ENCODE results near the gene USH2A. TPM values are rescaled to one million over a fixed set of nuclear protein-coding genes. Genes with fewer than 3 reads are reported as not detected.

Gene USH2A
- total and polyA plus RNA-seq, 2 experiments from 2014 or later = under 0.01 to 0.01 TPM

DNA sequence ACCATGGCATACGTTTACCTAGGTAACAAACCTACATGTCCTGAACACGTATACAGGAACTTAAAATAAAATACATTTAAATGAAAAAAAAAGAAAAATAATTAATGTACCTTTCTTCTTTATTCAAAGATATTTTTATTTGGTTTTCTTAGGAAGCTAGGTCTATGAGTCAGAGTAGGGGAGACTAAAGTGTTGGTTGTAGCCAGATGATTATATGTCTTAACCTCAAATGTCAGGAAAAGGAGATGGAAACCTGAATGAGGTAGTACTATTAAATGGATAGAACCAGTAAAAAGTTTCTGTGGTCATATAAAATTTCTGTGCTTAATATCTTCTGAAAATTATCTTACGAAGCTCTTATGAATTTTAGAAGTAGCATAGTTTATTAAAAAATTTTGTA is 580.3 kb downstream of the USH2A start:
- in situ Hi-C loops (cut with MboI) = no loop called here
- Histone ChIP-seq H3K4me2 (ENCODE audit: unreplicated experiment) (no peak overlapping the region), H3F3A (ENCODE audit: insufficient read depth) (peaks cover 20% of the 10 kb centered on the region), H4K20me1 (ENCODE audit: insufficient read depth) (no peaks in the 10 kb centered on the region), H3K9me3 (ENCODE audit: low read depth) (no peaks in the 10 kb centered on the region), H3K79me2 (ENCODE audit: insufficient read depth) (no peaks in the 10 kb centered on the region), H3K4me1 (ENCODE audit: insufficient read depth) (peaks cover 25% of the 10 kb centered on the region), H3K9me2 (ENCODE audit: insufficient read depth) (no peaks in the 10 kb centered on the region), H3K27me3 (replicated peaks; ENCODE audit: insufficient read depth) (no peaks in the 10 kb centered on the region), H3K9ac (no peak overlapping the region), H3K36me3 (ENCODE audit: low read depth) (no peaks in the 10 kb centered on the region), H2AFZ (no peak overlapping the region), H3K4me3 (no peak overlapping the region), H3K27ac (no peak overlapping the region)
- TF ChIP-seq EZH2phosphoT487 (IDR thresholded peaks at IDR 0.05; ENCODE audit: insufficient read depth, low read depth) (no peak), EZH2 (IDR thresholded peaks at IDR 0.05; ENCODE audit: insufficient read depth, poor library complexity, severe bottlenecking) (no peak)
- WGBS, 2 experiments (ENCODE audit: low coverage in 1 of 2, low lambda C conversion rate in 2 of 2, missing lambda C conversion rate in 2 of 2) = 62 to 77% methylated on average over 3 of the region's 3 CpGs
- peak; percentile 11 for DNase-seq

DNA sequence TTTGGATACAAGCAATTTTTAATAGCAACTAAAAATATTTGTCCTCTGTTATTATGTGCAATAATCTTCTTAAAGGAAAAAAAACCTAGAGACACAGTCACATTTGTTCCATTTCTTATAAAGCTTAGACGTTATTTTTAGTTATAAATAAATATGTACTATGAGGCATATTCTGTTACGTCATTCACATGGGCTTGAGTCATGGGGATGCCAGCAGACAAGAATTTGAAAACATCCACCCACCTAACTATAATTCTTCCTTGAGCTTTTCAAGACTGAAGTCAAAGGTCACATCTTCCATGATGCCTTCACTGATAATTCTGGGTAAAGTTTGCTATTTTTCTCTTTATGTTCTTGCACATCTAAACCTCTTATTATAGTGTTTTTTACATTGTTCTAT is 587.3 kb downstream of the USH2A start:
- in situ Hi-C loops (cut with MboI) = no loop called here
- WGBS, 2 experiments (ENCODE audit: low coverage in 1 of 2, low lambda C conversion rate in 2 of 2, missing lambda C conversion rate in 2 of 2) = 0 to 2% methylated on average over 2 of the region's 2 CpGs

GRCh38 chr1:215833941-215834729 is 589.1 kb downstream of the USH2A start:
- Histone ChIP-seq H3F3A (ENCODE audit: insufficient read depth) (peaks cover 27% of the 10 kb centered on the region), H3K27me3 (replicated peaks; ENCODE audit: insufficient read depth) (no peaks in the 10 kb centered on the region), H3K36me3 (ENCODE audit: low read depth) (no peaks in the 10 kb centered on the region), H3K4me3 (no peak overlapping the region), H3K9ac (no peak overlapping the region), H3K9me2 (ENCODE audit: insufficient read depth) (no peaks in the 10 kb centered on the region), H3K4me1 (ENCODE audit: insufficient read depth) (peaks cover 28% of the 10 kb centered on the region), H3K79me2 (ENCODE audit: insufficient read depth) (no peaks in the 10 kb centered on the region), H3K27ac (no peak overlapping the region), H3K9me3 (ENCODE audit: low read depth) (peaks cover 10% of the 10 kb centered on the region), H2AFZ (0 out of 2 replicates have a peak overlapping the region, but pooled peaks have one; percentile 12), H3K4me2 (ENCODE audit: unreplicated experiment) (peak overlapping the region; percentile 19), H4K20me1 (ENCODE audit: insufficient read depth) (no peaks in the 10 kb centered on the region)
- peak; percentile 21 for DNase-seq
- in situ Hi-C loops (cut with MboI) = no loop called here
- TF ChIP-seq EZH2phosphoT487 (IDR thresholded peaks at IDR 0.05; ENCODE audit: insufficient read depth, low read depth) (no peak), EZH2 (IDR thresholded peaks at IDR 0.05; ENCODE audit: insufficient read depth, poor library complexity, severe bottlenecking) (no peak)
- 27 to 34% methylated on average over 3 of the region's 3 CpGs for WGBS, 2 experiments (ENCODE audit: low coverage in 1 of 2, low lambda C conversion rate in 2 of 2, missing lambda C conversion rate in 2 of 2)

More for the DNA sequence above, 587.3 kb downstream of the USH2A start:
- Histone ChIP-seq H3K4me2 (ENCODE audit: unreplicated experiment) (no peak overlapping the region), H3K9ac (no peak overlapping the region), H3K9me2 (ENCODE audit: insufficient read depth) (no peaks in the 10 kb centered on the region), H3K27me3 (replicated peaks; ENCODE audit: insufficient read depth) (no peaks in the 10 kb centered on the region), H2AFZ (no peak overlapping the region), H3F3A (ENCODE audit: insufficient read depth) (peaks cover 27% of the 10 kb centered on the region), H3K79me2 (ENCODE audit: insufficient read depth) (no peaks in the 10 kb centered on the region), H3K9me3 (ENCODE audit: low read depth) (peaks cover 5% of the 10 kb centered on the region), H3K36me3 (ENCODE audit: low read depth) (no peaks in the 10 kb centered on the region), H4K20me1 (ENCODE audit: insufficient read depth) (no peaks in the 10 kb centered on the region), H3K4me1 (ENCODE audit: insufficient read depth) (peaks cover 28% of the 10 kb centered on the region), H3K27ac (peak overlapping the region; percentile 50), H3K4me3 (no peak overlapping the region)
- TF ChIP-seq EZH2 (IDR thresholded peaks at IDR 0.05; ENCODE audit: insufficient read depth, poor library complexity, severe bottlenecking) (no peak), EZH2phosphoT487 (IDR thresholded peaks at IDR 0.05; ENCODE audit: insufficient read depth, low read depth) (no peak)
- peak; percentile 83 for DNase-seq

GRCh38 chr1:215830226-215830810 is 592.9 kb downstream of the USH2A start:
- TF ChIP-seq EZH2 (IDR thresholded peaks at IDR 0.05; ENCODE audit: insufficient read depth, poor library complexity, severe bottlenecking) (no peak), EZH2phosphoT487 (IDR thresholded peaks at IDR 0.05; ENCODE audit: insufficient read depth, low read depth) (no peak)
- Histone ChIP-seq H2AFZ (no peak overlapping the region), H3K36me3 (ENCODE audit: low read depth) (no peaks in the 10 kb centered on the region), H3K9me3 (ENCODE audit: low read depth) (peaks cover 10% of the 10 kb centered on the region), H3K27ac (no peak overlapping the region), H4K20me1 (ENCODE audit: insufficient read depth) (no peaks in the 10 kb centered on the region), H3K27me3 (replicated peaks; ENCODE audit: insufficient read depth) (no peaks in the 10 kb centered on the region), H3F3A (ENCODE audit: insufficient read depth) (peaks cover 18% of the 10 kb centered on the region), H3K4me3 (no peak overlapping the region), H3K4me1 (ENCODE audit: insufficient read depth) (peaks cover 19% of the 10 kb centered on the region), H3K4me2 (ENCODE audit: unreplicated experiment) (no peak overlapping the region), H3K79me2 (ENCODE audit: insufficient read depth) (no peaks in the 10 kb centered on the region), H3K9ac (no peak overlapping the region), H3K9me2 (ENCODE audit: insufficient read depth) (no peaks in the 10 kb centered on the region)
- no peak for DNase-seq
- in situ Hi-C loops (cut with MboI) = no loop called here
- WGBS, 2 experiments (ENCODE audit: low coverage in 1 of 2, low lambda C conversion rate in 2 of 2, missing lambda C conversion rate in 2 of 2) = 54 to 65% methylated on average over 7 of the region's 7 CpGs

Measured in GM23248 (cell line).